GM18505 (cell line): ENCODE data around the gene HOATZ.

Experiments
- ATAC-seq: cut with Tn5 transposase; IDR thresholded peaks from one replicate; pipeline ENCODE4 v1.9.1; 2021; ENCODE audit not compliant: unreplicated experiment
- POLR2A ChIP-seq: IDR thresholded peaks from 4 replicates; pipeline ENCODE4 v1.6.1; 2011; ENCODE audit warnings: borderline replicate concordance; ENCODE audit not compliant: insufficient read depth, insufficient read length; ENCODE audit errors: extremely low read depth

Gene HOATZ

GRCh38 chr11:111514216-111515031 is at the start of gene HOATZ:
Gene HOATZ, plus strand, starts transcription at chr11:111514778. Its CDS starts 7 bp downstream, at chr11:111514785.
- no peak for ATAC-seq

GRCh38 chr11:111465400-111465799 is 49.2 kb upstream of the HOATZ start:
- ATAC-seq: no peak

More at GRCh38 chr11:111514216-111515031, at the start of gene HOATZ:
- no peak for TF ChIP-seq POLR2A

GRCh38 chr11:111466615-111467014 is 48.0 kb upstream of the HOATZ start:
- no peak for TF ChIP-seq POLR2A
- no peak for ATAC-seq

More at GRCh38 chr11:111465400-111465799, 49.2 kb upstream of the HOATZ start:
- TF ChIP-seq POLR2A: no peak

GRCh38 chr11:111469200-111469599 is 45.4 kb upstream of the HOATZ start:
- TF ChIP-seq POLR2A: no peak
- ATAC-seq: no peak

- no peak for ATAC-seq
- TF ChIP-seq POLR2A: no peak
Measured at GRCh38 chr11:111472228-111472627, 42.4 kb upstream of the HOATZ start.

GRCh38 chr11:111474432-111474831 is 40.1 kb upstream of the HOATZ start:
- no peak for TF ChIP-seq POLR2A
- ATAC-seq: no peak

GRCh38 chr11:111476366-111476765 is 38.2 kb upstream of the HOATZ start:
- ATAC-seq: no peak
- no peak for TF ChIP-seq POLR2A

- no peak for ATAC-seq
- TF ChIP-seq POLR2A: no peak
Measured at GRCh38 chr11:111476956-111477355, 37.6 kb upstream of the HOATZ start.

- no peak for ATAC-seq
- no peak for TF ChIP-seq POLR2A
Measured at GRCh38 chr11:111477898-111478297, 36.7 kb upstream of the HOATZ start.

GRCh38 chr11:111479666-111480065 is 34.9 kb upstream of the HOATZ start:
- ATAC-seq: no peak
- TF ChIP-seq POLR2A: no peak

- TF ChIP-seq POLR2A: no peak
- no peak for ATAC-seq
Measured at GRCh38 chr11:111483431-111483830, 31.1 kb upstream of the HOATZ start.

- TF ChIP-seq POLR2A: no peak
- no peak for ATAC-seq
Measured at GRCh38 chr11:111490496-111490895, 24.1 kb upstream of the HOATZ start.

GRCh38 chr11:111494040-111494439 is 20.5 kb upstream of the HOATZ start:
- no peak for TF ChIP-seq POLR2A
- no peak for ATAC-seq

- TF ChIP-seq POLR2A: no peak
- ATAC-seq: no peak
Measured at GRCh38 chr11:111499483-111499882, 15.1 kb upstream of the HOATZ start.

- no peak for ATAC-seq
- TF ChIP-seq POLR2A: no peak
Measured at GRCh38 chr11:111500481-111500880, 14.1 kb upstream of the HOATZ start.

- no peak for ATAC-seq
- TF ChIP-seq POLR2A: no peak
Measured at GRCh38 chr11:111502611-111503010, 12.0 kb upstream of the HOATZ start.

- no peak for TF ChIP-seq POLR2A
- no peak for ATAC-seq
Measured at GRCh38 chr11:111510311-111510710, 4.3 kb upstream of the HOATZ start.
